Hypothalamus (tissue), 51 donors: Measurements from ENCODE around the gene PPP1CB.

ENCODE experiments used
- DNase-seq, 51 donors: peaks; one replicate each; lab custom pipeline; 2025; lab: John Stamatoyannopoulos, UW

PPP1CB gene

DNA sequence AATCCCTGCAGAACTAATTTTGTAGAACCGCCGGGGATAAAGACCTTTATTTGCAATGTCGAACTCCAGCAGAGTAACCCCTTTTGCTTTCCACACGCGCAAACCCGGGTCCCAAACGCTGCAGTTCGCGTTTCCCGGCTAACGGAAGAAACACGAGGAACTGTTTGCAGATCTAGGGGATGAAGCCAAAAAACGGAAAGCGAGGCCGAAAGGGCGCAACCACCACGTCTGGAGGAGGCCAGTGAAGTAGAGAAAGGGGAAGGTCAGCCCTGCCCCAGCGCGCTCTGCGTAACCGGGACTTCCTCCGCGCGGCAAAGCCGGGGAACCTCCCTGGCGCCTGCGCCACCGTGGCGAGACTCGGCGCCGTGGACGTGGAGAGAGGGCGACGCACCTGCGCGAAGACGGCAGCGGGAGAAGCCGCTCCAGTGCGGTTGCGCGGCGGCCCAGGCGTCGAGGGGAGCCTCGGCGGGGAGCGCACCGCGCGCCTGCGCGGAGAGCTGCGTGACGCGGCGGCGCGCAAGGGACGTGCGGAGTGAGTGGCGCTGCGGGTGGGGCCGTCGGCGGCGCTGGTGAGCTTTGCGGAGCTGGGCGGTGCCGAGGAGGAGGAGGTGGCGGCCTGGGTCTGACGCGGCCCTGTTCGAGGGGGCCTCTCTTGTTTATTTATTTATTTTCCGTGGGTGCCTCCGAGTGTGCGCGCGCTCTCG, at the start of gene PPP1CB:
TSS of gene PPP1CB (plus strand) at position 579 of the 704 bp plus-strand sequence. CDS start 295 bp downstream, outside the sequence.
- DNase-seq, result peak; percentile 66 to 96 (median 92)

- peak in 11 of 51 donors; percentile 11 to 43 (median 29) for DNase-seq
These were observed 49.2 kb upstream of the PPP1CB start for GRCh38 chr2:28702415-28702861.

- DNase-seq, result no peak
These were observed 48.8 kb upstream of the PPP1CB start for GRCh38 chr2:28702878-28703277.

GRCh38 chr2:28704621-28705020, 47.0 kb upstream of the PPP1CB start:
- DNase-seq, result no peak

GRCh38 chr2:28705751-28706440, 45.7 kb upstream of the PPP1CB start:
- DNase-seq, result no peak

- peak in 24 of 51 donors; percentile 5 to 65 (median 39) for DNase-seq
These were observed 44.0 kb upstream of the PPP1CB start for GRCh38 chr2:28707592-28707991.

DNA sequence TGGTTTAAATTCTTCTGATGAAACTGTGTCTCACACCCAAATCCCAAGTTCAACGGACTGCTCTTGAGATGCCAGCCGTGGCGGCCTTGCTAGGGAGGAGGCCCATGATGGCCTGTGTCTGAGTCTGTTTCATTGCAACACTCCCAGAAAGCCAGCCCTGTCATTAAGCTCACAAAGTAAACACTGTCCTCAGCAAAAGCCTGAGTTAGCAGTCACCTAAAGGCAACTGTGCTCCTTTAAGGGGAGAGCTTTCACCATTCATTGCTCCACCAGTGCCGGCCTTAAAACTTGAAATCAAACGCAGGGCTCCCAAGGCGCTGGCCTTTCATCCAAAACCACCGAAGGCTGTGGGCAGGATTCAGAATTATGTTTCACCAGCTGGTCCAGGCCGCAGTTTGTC, 42.5 kb upstream of the PPP1CB start:
- DNase-seq, result no peak

- DNase-seq, result no peak
These were observed 41.1 kb upstream of the PPP1CB start for GRCh38 chr2:28710545-28710944.

GRCh38 chr2:28713577-28714298, 37.9 kb upstream of the PPP1CB start:
- DNase-seq, result no peak

GRCh38 chr2:28716265-28716865, 35.3 kb upstream of the PPP1CB start:
- DNase-seq, result peak in 13 of 51 donors; percentile 5 to 61 (median 17)

DNA sequence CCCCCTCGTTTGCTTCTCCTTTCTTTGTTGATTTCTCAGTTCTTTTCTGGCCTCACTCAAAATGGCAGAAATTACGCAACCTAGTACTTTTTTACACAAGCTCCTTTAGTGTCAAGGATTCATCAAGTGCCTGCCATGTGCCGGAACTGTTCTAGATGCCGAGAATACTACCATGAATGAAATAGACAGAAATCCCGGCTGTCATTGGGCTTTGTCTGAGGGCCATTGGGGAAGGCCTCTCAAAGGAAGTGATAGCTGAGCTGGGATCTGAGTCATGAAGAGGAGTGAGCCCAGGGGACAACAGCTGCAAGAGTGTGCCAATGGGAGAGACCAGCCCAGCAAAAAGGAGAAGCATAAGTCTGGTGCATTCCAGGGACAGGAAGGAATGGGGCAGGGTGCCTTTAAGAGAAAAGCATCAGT, 34.3 kb upstream of the PPP1CB start:
- peak in 16 of 51 donors; percentile 2 to 73 (median 26) for DNase-seq

DNA sequence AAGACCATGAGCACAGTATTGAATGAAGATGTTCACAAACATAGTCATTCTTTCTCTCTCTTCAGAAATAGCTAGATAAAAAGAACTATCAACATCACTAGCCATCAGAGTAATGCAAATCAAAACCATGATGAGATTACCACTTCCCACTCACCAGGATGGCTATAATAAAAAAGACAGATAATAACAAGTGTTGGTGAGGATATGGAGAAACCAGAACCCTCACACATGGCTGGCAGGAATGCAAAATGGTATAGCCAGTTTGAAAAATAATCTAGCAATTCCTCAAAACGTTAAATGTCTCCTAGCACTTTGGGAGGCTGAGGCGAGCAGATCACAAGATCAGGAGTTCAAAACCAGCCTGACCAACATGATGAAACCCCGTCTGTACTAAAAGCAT, 31.3 kb upstream of the PPP1CB start:
- DNase-seq, result no peak

- no peak for DNase-seq
These were observed 29.9 kb upstream of the PPP1CB start for GRCh38 chr2:28721601-28722191.

DNA sequence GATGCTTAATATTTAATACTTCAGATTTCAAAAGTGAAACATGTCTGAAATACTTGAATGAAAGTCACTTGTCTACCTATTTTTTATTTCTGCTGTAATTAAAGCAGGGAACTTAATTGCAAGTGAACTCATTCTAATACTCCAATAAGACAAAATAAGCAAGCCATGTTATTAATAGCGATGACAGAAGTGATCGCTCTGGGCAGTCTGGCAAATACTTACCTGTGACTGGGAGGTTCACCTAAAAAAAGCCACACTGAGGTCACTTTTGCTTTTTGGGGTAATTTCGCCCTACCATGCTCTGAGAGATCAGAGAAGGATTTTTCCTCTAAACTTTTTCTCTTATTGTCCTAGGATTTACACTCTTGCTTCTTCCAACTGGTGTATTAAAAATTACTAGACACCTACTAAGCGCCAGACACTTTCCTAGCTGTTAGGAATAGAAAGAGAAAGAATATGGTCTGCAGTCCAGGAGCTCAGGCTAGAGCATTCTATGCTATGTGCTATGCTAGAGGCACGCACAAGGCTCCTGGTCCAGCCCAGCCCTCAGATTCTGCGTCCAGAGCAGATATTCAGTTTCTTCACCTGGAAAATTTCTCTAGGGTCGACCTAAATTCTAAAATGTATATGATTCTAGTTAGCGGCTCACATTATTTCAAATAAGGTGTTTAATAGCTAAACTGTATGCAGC, 26.5 kb upstream of the PPP1CB start:
- DNase-seq, result no peak

DNA sequence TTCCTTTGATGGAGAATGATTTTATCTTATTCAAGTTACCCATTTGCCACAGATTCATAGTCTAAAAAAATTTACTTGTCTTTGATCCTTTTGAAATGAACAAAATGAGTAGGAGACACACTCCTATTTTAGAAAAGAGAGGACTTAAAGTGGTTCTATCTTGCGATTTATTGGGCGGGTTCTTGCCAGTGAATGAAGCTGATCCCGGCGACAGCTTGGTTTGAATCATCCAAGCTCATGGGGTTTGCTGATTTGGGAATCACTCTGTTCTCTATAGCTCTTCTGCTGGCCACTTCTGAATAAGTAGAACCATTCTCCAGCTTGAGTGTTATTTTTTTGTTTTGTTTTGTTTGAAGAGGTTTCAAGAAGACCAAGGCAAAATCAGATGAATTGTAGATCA, 25.5 kb upstream of the PPP1CB start:
- DNase-seq, result peak in 1 of 51 donors; percentile 32

GRCh38 chr2:28729698-28730097, 21.9 kb upstream of the PPP1CB start:
- no peak for DNase-seq

DNA sequence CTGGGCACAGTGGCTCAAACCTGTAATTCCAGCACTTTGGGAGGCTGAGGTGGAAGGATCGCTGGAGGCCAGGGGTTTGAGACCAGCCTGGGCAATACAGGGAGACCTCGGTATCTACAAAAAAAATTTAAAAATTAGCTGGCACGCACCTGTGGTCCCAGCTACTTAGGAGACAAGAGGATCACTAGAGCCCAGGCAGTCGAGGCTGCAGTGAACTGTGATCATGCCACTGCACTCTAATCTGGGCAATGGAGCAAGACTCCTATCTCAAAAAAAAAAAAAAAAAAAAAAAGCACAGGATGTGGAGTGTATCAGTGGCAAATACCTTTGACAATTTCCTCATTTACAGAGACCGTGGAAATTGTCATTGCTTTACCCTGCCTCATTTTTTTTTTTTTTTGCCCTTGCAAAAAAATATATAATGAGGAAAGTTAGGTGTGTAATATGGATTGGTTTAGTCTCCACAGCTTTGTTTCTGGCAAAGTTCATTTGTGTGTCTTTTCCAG, 20.9 kb upstream of the PPP1CB start:
- DNase-seq, result no peak

DNA sequence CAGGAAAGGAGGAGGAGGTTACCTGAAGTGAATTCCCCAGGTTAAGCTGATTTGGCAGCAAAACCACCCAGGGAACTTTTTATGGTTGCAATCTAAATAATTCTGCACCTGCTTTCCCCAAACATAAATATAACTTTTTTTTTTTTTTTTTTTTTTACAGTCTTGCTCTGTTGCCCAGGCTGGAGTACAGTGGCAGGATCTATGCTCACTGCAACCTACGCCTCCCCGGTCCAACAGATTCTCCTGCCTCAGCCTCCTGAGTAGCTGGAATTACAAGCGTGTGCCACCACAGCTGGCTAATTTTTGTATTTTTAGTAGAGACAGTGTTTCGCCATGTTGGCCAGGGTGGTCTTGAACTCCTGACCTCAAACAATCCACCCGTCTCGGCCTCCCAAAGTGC, 16.1 kb upstream of the PPP1CB start:
- DNase-seq, result no peak

DNA sequence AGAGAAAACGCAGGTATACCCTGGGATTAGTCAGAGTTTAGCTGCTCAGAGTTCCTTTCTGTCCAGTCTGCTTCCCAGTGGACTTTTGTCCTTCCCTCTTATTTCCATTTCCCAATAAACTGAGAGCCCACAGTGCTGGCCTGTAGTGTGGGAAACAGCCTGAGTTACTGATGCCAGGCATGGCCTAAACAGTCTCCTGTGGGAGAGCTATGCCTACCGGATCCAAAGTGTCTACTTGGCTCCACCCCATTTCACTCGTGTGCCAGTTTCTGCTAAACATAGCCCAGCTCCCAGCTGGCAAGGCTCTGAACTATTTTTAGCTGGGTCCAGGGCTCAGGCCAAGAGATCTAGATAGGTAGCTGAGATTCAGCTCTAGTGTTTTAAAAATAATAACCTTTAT, 15.6 kb upstream of the PPP1CB start:
- DNase-seq, result peak in 34 of 51 donors; percentile 7 to 81 (median 37)

DNA sequence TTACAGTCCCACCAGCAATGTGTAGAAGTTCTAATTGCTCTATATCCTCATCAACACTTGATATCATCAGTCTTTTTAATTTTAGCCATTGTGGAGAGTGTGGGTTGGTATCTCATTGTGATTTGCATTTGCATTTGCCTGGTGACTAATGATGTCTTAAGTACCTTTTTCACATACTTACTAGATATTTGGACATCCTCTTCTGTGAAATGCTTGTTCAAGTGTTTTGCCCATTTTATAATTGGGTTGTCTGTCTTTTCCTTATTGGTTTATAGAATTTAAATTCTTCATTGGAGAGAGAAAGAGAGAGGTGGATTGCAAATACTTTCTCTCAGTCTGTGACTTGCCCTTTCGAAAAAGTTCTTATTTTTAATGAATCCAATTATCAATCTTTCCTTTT, 14.0 kb upstream of the PPP1CB start:
- DNase-seq, result no peak
